Endometrial microvascular endothelial cells (primary cell): ENCODE results near the gene FNDC5. TPM values are rescaled to one million over a fixed set of nuclear protein-coding genes. Genes with fewer than 3 reads are reported as not detected.

Experiments
- in situ Hi-C: cut with HindIII; loops from 2 replicates; pipeline ENCODE4 v1.10.0; 2017; ENCODE audit warnings: low sequenced_read_pairs, low pct_unique_long_range_greater_than_20kb; ENCODE audit errors: inconsistent ontology term
- total RNA-seq: library from RNA; depleted of rRNA; stranded (reverse); fragments of >200 nt; gene quantifications from one replicate; pipeline ENCODE4 v1.2.3, GENCODE V29; 2015; ENCODE audit errors: inconsistent ontology term

Gene FNDC5
- total RNA-seq, 1 donor from 2014 or later, result not detected

GRCh38 chr1:32898958-32899357 lies 28.2 kb upstream of the FNDC5 start:
- in situ Hi-C loops, result no loop called here

- in situ Hi-C loops, result no loop called here
Observed at GRCh38 chr1:32898056-32898455, 27.3 kb upstream of the FNDC5 start.

- in situ Hi-C loops, result no loop called here
Observed at GRCh38 chr1:32897082-32898049, 26.7 kb upstream of the FNDC5 start.

GRCh38 chr1:32896451-32896850 lies 25.7 kb upstream of the FNDC5 start:
- in situ Hi-C loops, result no loop called here

GRCh38 chr1:32895325-32896215 lies 24.9 kb upstream of the FNDC5 start:
- in situ Hi-C loops, result no loop called here

- in situ Hi-C loops, result no loop called here
Observed at GRCh38 chr1:32894681-32895080, 24.0 kb upstream of the FNDC5 start.

- in situ Hi-C loops, result no loop called here
Observed at GRCh38 chr1:32894019-32894600, 23.4 kb upstream of the FNDC5 start.

GRCh38 chr1:32893198-32894018 lies 22.7 kb upstream of the FNDC5 start:
- in situ Hi-C loops, result no loop called here

- in situ Hi-C loops, result no loop called here
Observed at GRCh38 chr1:32892368-32893197, 21.9 kb upstream of the FNDC5 start.

GRCh38 chr1:32891630-32892029 lies 20.9 kb upstream of the FNDC5 start:
- in situ Hi-C loops, result no loop called here

- in situ Hi-C loops, result no loop called here
Observed at GRCh38 chr1:32891241-32891570, 20.5 kb upstream of the FNDC5 start.

- in situ Hi-C loops, result no loop called here
Observed at GRCh38 chr1:32890516-32891240, 20.0 kb upstream of the FNDC5 start.

- in situ Hi-C loops, result no loop called here
Observed at GRCh38 chr1:32889731-32890278, 19.1 kb upstream of the FNDC5 start.

GRCh38 chr1:32888677-32889420 lies 18.1 kb upstream of the FNDC5 start:
- in situ Hi-C loops, result no loop called here

- in situ Hi-C loops, result no loop called here
Observed at GRCh38 chr1:32888134-32888533, 17.4 kb upstream of the FNDC5 start.

GRCh38 chr1:32887623-32888022 lies 16.9 kb upstream of the FNDC5 start:
- in situ Hi-C loops, result no loop called here
